Measurements from ENCODE around the gene IFNLR1. TPM values are rescaled to one million over a fixed set of nuclear protein-coding genes. Genes with fewer than 3 reads are reported as not detected.

The IFNLR1 gene
- polyA plus RNA-seq, 3 donors, result not detected

DNA sequence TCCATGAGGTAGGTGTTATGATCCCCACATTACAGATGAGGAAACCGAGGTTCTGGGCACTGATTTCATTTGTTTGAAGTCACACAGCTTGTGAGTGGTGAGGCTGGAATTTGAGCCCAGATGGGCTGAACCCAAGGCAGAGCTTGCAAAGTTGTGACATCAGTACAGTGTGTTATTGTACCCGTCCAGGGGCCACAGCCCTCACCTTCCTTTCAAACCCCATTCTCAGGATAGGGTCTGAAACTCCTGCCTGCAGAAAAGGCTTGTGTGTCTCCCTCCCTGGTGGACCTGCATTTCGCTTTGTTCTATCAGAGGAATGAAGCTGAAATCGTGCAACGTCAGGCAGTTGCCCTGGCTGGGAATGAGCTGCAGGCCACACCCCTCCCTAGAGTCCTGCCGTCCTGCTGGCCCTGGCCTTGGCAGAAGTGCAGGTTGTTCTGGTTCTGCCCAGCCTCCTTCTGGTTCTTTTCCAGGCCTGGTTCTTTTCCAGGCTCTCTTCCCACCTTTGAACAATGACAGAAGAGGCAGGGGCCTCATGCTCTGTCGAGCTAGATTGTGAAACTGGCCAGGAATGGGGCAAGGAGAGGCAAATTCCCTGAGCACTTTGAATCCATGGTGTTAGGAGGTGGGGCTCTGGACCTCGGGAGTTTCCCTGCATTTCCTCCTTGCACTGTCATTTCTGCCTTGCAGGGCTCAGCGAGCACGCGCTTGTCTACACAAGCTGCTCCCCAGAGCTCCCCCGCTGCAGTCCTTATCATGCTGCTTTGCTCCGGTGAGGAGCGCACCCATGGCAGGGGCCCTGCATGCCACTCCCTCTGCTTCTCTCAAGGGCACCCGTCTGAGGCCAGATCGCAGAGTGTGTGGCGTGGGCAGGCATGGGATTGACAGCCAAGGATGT is 67.0 kb downstream of the IFNLR1 start:
- H3K9me3 Mint-ChIP-seq, result peaks cover 0 to 2% (median 0%) of the 10 kb centered on the region in 7 donors
- TF ChIP-seq, protein P1, sequence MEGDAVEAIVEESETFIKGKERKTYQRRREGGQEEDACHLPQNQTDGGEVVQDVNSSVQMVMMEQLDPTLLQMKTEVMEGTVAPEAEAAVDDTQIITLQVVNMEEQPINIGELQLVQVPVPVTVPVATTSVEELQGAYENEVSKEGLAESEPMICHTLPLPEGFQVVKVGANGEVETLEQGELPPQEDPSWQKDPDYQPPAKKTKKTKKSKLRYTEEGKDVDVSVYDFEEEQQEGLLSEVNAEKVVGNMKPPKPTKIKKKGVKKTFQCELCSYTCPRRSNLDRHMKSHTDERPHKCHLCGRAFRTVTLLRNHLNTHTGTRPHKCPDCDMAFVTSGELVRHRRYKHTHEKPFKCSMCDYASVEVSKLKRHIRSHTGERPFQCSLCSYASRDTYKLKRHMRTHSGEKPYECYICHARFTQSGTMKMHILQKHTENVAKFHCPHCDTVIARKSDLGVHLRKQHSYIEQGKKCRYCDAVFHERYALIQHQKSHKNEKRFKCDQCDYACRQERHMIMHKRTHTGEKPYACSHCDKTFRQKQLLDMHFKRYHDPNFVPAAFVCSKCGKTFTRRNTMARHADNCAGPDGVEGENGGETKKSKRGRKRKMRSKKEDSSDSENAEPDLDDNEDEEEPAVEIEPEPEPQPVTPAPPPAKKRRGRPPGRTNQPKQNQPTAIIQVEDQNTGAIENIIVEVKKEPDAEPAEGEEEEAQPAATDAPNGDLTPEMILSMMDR (IDR thresholded peaks at IDR 0.05), result no peak
- Histone ChIP-seq H3K9ac (ENCODE audit: insufficient read depth, low read length, poor library complexity, severe bottlenecking) (no peak overlapping the region), H4K20me1 (ENCODE audit: insufficient read depth, low read length) (no peaks in the 10 kb centered on the region), H3K27ac (ENCODE audit: low read depth in 1 of 2, low read length in 2 of 2) (no peak overlapping the region), H3K9me3 (replicated peaks in 1 of 2; ENCODE audit: control insufficient read depth in 1 of 2, insufficient read depth in 1 of 2, low read length in 2 of 2) (no peaks in the 10 kb centered on the region), H3K27me3 (ENCODE audit: control insufficient read depth in 2 of 2, insufficient read depth in 2 of 2, low read length in 2 of 2) (no peaks in the 10 kb centered on the region), H3K79me2 (ENCODE audit: insufficient read depth, low read length) (no peaks in the 10 kb centered on the region), H3K4me1 (ENCODE audit: control insufficient read depth in 1 of 2, insufficient read depth in 2 of 2, low read length in 2 of 2) (no peaks in the 10 kb centered on the region), H3K4me3 (replicated peaks in 1 of 3; ENCODE audit: low read depth in 2 of 3, low read length in 3 of 3) (no peak overlapping the region), H3K36me3 (replicated peaks in 1 of 2; ENCODE audit: control insufficient read depth in 1 of 2, insufficient read depth in 2 of 2, low read length in 2 of 2) (no peaks in the 10 kb centered on the region), H2AFZ (ENCODE audit: insufficient read depth, low read depth, low read length, poor library complexity, severe bottlenecking) (no peak overlapping the region), H3K4me2 (replicated peaks; ENCODE audit: extremely low read depth, low read length, poor library complexity, severe bottlenecking) (no peak overlapping the region)
- peaks cover 3 to 9% (median 8%) of the 10 kb centered on the region in 3 donors for H3K27me3 Mint-ChIP-seq (ENCODE audit: low read depth in 3 of 3)
- DNase-seq, result no peak
- intact Hi-C loops (cut with micrococcal nuclease), result no loop called here
- H3K4me1 Mint-ChIP-seq, result no peaks in the 10 kb centered on the region
- H3K27ac Mint-ChIP-seq, result no peak overlapping the region
- H3K36me3 Mint-ChIP-seq, result no peaks in the 10 kb centered on the region
- 88% methylated on average over 13 of the region's 17 CpGs for whole genome bisulfite sequencing (ENCODE audit: insufficient coverage)
- H3K4me3 Mint-ChIP-seq, result no peak overlapping the region

DNA sequence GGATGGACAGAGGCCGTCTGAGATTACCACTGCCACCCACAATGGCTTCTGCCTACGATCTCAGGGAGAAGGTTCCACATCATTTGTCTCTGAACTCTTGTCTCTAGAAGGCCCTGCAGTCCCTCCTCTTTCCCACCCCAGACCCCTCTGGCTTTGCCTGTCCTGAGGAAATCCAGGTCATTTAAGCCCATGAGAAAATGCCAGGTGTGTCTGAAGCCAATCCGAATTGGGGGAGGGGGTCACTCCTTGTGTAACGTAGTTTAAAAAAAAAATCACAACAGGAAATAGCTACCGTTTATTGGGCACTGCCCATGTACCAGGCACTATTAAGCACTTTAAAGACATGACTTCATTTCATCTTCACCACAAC is 67.6 kb downstream of the IFNLR1 start:
- H3K27me3 ChIP-seq (ENCODE audit: control insufficient read depth in 2 of 2, insufficient read depth in 2 of 2, low read length in 2 of 2), result no peaks in the 10 kb centered on the region
- H3K36me3 ChIP-seq (replicated peaks in 1 of 2; ENCODE audit: control insufficient read depth in 1 of 2, insufficient read depth in 2 of 2, low read length in 2 of 2), result no peaks in the 10 kb centered on the region
- Mint-ChIP-seq H3K27me3 (ENCODE audit: low read depth in 3 of 3) (peaks cover 2 to 9% (median 8%) of the 10 kb centered on the region in 3 donors), H3K4me1 (no peaks in the 10 kb centered on the region), H3K4me3 (no peak overlapping the region), H3K9me3 (peaks cover 0 to 2% (median 0%) of the 10 kb centered on the region in 7 donors), H3K36me3 (no peaks in the 10 kb centered on the region), H3K27ac (no peak overlapping the region)
- TF ChIP-seq, protein P1 (IDR thresholded peaks at IDR 0.05), result no peak
- intact Hi-C loops (cut with micrococcal nuclease), result no loop called here
- no peaks in the 10 kb centered on the region for H3K9me3 ChIP-seq (replicated peaks in 1 of 2; ENCODE audit: control insufficient read depth in 1 of 2, insufficient read depth in 1 of 2, low read length in 2 of 2)
- H3K4me3 ChIP-seq (replicated peaks in 1 of 3; ENCODE audit: low read depth in 2 of 3, low read length in 3 of 3), result no peak overlapping the region
- H4K20me1 ChIP-seq (ENCODE audit: insufficient read depth, low read length), result no peaks in the 10 kb centered on the region
- no peak overlapping the region for H3K9ac ChIP-seq (ENCODE audit: insufficient read depth, low read length, poor library complexity, severe bottlenecking)
- no peak overlapping the region for H2AFZ ChIP-seq (ENCODE audit: insufficient read depth, low read depth, low read length, poor library complexity, severe bottlenecking)
- no peak for DNase-seq
- H3K79me2 ChIP-seq (ENCODE audit: insufficient read depth, low read length), result no peaks in the 10 kb centered on the region
- 100% methylated on average over 1 of the region's 5 CpGs for WGBS (ENCODE audit: insufficient coverage)
- no peak overlapping the region for H3K27ac ChIP-seq (ENCODE audit: low read depth in 1 of 2, low read length in 2 of 2)
- no peak overlapping the region for H3K4me2 ChIP-seq (replicated peaks; ENCODE audit: extremely low read depth, low read length, poor library complexity, severe bottlenecking)
- H3K4me1 ChIP-seq (ENCODE audit: control insufficient read depth in 1 of 2, insufficient read depth in 2 of 2, low read length in 2 of 2), result no peaks in the 10 kb centered on the region

All from CD14-positive monocyte (primary cell).